Stimulated activated CD8-positive, alpha-beta memory T cell treated with anti-CD3 and anti-CD28 coated beads, Interleukin-7, amount 100 ng/mL, for 48 hours (primary cell): ENCODE results near the gene FTSJ1.
"Not testable (repeated sequence)": the region's sequence is repeated elsewhere in the genome, so short reads cannot be mapped to it uniquely, and the experiment has no call there.

Experiments used
- DNase-seq, 2 donors: peaks; one replicate each; pipeline ENCODE4 v3.0.0-alpha.2; 2020; ENCODE audit warnings: low read depth in 1 of 2; ENCODE audit errors: extremely low read depth in 1 of 2

FTSJ1 gene

DNA sequence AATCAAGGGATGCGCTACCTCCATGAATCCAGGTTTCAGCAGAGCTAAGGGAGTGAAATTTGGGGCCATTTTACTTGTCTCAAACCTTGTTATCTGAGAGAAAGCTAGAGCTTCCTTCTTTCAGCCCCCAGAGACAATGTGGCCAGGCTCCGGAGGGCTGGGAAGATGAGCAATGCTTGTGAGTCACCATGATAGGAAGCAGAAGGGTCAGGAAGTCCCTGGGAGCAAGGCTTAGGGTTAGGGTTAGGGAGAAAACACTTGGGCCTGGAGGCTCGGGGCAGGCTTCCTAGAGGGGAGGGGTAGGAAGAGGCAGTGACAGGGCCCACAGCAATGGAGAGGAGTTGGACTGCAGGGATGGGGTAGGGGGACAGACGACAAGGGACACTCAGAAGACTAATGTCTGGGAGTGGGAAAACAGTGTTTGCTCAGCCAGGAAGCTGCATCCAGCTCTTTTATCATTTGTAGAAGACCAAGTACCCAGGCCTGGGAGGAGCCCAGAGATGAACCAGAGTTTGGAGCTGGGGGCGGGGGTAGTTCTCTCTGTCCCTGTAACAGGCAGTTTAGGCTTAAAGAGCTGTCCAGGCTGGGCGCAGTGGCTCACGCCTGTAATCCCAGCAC is 16.4 kb downstream of the FTSJ1 start:
- DNase-seq, result no peak

DNA sequence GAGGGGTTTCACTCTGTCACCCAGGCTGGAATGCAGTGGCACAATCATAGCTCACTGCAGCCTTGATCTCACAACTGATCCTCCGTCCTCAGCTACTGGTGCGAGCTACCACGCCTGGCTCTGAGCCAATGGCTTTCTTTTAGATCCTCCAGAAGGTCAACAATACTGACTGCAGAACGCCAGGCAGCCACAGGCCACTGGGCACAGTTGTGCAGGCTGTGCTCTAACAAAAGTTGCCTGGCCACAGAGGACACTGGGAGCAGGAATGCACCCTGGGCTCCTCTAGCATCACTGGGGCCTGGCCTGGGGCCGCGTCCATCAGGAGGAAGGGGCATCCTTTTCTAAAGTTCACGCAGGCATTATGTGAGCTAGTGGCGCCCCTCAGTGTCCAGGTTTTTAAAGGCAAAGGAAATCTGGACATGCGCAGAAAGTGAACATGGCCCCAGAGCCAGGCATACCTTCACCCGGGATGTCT is 17.9 kb downstream of the FTSJ1 start:
- no peak for DNase-seq

DNA sequence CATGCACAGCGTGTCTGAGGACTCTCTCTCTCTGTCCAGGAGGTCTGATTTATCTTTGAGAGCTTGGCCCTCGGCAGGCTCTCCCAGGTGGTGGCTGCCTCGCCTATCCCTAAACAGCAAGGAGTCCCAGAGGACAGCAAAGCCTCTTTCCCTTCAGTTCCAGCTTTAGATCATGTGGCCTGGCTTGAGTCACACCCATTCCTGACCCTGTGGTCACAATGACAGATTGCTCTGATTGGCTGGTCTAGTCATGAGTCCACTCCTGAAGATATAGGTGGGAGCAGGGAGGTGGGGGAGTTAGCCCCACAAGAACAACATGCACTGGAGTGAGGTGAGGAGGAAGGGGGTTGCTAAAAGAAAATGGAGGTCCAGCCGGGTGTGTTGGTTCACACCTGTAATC is 20.7 kb downstream of the FTSJ1 start:
- no peak for DNase-seq

DNA sequence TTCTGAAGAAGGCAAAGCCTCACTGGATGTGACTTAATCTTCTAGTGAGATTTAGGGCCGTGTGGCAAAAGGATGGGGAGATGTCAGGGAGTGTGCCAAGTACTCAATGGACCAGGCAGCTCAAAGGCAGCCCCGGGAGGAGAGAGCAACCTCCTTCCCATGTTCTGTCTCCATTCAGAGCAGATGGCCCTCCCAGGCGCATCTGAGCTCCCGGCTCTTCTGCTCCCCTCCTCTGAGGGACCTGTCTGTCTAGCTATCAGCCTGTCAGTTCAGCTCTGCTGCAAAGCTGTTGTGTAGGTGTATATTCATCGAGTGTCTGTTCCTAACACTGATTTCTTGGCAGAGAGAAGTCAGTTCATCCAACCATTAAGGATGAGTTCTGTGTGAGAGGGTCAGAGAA is 21.9 kb downstream of the FTSJ1 start:
- DNase-seq, result no peak

DNA sequence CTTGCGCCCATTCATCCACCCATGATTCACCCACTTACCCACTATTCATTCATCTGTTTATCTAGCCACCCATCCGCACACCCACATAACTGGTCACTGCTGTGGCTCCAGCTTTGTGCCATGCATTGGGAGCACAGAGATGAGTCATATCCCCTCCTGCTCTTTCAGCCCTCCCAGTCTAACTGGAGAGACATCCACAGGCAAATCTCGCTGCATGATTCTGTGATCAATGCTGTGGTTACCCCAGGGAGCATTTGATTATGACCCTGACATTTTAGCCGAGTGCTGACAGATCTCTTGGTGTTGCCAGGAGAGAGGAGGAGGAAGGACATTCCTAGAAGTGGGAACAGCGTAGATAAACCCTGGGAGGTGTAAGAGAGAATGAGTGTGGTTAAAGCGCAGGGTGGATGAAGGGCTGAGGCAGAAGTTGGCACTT is 22.4 kb downstream of the FTSJ1 start:
- DNase-seq, result no peak

DNA sequence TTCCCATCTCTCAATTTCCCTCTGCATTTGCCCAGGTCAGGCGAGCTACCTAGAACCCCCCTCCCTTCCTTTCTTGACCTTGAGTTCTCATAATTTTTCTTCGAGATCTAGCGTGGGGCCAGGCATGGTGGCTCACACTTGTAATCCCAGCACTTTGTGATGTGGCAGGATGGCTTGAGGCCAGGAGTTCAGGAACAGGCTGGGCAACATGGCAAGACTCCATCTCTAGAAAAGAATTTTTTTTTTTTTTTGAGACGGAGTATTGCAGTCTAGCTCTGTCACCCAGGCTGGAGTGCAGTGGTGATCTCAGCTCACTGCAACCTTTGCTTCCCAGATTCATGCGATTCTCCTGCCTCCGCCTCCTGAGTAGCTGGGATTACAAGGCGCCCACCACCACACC is 28.3 kb downstream of the FTSJ1 start:
- DNase-seq, result no peak

DNA sequence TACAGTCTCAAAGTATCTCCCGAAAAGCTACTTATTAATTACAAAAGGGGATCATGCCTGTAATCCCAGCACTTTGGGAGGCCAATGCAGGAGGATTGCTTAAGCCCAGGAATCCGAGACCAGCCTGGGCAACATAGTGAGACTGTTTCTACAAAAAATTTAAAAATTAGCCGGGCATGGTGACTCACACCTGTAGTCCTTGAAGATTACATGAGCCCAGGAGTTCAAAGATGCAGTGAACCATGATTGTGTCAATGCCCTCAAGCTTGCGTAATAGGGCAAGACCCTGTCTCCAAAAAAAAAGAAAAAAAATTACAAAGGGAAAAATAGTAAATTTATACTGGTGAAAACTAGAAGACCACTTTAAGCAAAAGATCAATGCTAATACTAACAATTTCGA is 29.5 kb downstream of the FTSJ1 start:
- no peak for DNase-seq

DNA sequence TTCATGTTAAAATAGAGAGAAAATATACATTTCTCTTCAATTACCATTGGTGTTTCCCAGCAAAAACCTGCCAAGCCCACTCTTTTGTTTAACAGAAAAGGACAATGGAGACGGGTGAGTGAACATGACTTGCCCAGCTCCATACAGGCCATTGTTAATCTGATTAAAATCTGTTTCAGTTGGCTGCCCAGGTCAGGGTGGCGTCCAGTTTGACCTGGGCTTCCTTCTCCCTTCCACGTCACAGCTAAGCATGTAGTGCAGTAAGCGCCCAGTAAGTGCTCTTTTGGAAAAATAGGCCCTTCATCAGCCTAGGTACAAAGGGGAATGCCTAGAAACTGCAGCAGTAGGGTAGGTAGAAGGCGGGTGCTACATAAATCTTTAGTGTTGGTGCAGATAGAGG is 31.2 kb downstream of the FTSJ1 start:
- DNase-seq, result no peak

DNA sequence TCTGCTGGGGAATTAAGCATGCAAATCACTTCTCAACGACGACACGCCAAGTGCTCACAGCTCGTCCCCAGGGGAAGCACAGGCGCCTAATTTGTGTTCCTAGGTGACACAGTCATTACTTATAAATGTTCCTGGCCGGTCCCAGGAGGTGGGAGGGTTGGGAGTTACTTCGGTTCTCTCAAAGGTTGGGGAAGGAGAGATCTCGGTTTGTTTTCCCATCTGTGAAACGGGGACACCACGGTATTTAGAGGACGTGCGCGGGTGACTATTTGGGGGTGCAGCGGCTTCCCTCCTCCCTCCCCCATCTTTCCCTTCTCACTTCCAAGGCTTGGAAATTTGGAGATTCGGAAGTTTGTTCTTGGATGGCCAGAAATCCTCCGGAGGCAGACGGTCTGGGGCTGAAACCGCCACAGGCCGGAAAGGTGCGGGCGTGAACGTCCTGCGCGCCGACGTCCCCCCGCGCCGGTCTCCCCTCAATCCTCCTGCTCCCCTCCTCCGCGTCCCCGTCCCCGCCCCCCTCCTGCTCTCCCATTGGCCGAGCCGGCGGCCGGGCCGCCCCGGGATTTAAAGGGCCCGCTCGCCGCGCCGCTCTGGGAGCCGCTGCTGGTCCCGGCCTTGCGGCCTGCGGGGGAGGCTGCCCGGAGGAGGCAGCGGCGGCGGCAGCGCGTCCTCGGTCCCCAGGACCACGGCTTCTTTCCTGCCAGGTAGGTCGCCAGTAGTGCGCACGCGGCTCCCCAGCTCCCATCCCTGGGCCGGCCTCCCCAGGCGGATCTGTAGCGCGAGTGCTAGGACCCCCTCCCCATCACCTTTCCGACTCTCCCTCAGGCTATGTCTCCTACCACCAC is 32.6 kb downstream of the FTSJ1 start, which contains the start of gene PORCN:
TSS of gene PORCN (plus strand) at position 593 of the 845 bp plus-strand sequence. CDS start 829 bp downstream, outside the sequence.
- DNase-seq, result peak; percentile 54 to 74

DNA sequence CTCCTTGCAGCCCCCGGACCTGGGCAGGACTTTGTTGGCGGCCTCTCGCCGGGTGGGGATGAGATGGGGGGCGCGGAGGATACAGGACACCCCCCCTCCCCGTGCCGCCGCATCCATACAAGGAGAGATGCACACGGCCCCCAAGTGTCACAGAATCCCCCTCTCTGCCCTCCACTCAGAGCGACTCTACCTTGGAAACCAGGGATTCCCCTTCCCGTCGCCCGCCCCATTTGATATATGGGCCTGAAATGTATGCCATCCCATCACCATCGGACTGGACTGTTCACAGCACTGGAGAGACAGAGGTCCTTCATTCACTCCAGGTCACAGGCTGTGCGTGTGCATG is 33.2 kb downstream of the FTSJ1 start:
- no peak for DNase-seq

DNA sequence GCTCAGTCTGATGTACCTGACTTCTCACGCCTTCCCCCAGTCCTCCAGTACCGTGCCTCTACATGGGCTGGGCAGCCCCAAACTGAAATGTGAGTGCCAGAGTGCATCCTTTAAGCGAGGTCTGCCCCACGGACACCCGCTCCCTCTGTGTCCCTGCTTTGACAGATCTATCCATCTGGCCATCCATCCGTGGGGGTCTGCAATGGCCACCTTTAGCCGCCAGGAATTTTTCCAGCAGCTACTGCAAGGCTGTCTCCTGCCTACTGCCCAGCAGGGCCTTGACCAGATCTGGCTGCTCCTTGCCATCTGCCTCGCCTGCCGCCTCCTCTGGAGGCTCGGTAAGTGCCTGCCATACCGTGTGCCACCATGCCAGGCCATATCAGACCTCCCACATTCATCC is 33.6 kb downstream of the FTSJ1 start:
- DNase-seq, result no peak

DNA sequence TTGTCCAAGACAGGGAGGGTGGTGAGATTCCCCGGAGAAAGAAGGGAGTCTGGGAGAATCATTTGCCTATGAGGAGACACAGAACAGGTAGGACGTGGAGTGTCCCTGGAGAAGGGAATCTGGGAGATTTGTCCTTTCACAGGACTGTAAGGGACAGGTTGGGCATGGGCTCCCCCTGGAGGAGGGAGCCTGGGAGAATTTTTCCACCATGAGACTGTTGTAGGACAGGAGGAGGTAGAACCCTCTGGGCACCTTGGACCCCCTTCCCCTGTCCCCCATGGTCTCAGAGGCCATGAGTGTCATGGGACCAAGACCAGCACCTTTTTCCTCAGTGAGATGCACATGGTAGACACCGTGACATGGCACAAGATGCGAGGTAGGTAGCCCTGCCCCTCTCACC is 35.6 kb downstream of the FTSJ1 start:
- DNase-seq, result no peak

DNA sequence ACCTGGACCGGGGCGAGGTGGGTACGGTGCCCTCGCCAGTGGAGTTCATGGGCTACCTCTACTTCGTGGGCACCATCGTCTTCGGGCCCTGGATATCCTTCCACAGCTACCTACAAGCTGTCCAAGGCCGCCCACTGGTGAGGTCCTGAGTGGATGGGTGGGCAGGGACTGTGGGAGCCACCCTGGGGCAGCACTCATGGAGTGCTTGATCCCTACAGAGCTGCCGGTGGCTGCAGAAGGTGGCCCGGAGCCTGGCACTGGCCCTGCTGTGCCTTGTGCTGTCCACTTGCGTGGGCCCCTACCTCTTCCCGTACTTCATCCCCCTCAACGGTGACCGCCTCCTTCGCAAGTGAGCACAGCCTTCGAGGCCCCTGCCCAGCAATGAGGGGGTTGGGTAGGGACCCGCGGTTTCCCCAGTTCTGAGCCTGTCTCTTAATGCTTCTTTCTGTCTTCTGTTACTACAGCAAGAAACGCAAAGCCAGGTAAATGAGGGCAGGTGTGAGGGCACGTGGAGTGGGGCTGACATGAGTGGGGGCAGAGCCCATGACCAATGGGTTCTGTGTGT is 36.5 kb downstream of the FTSJ1 start:
- no peak for DNase-seq

DNA sequence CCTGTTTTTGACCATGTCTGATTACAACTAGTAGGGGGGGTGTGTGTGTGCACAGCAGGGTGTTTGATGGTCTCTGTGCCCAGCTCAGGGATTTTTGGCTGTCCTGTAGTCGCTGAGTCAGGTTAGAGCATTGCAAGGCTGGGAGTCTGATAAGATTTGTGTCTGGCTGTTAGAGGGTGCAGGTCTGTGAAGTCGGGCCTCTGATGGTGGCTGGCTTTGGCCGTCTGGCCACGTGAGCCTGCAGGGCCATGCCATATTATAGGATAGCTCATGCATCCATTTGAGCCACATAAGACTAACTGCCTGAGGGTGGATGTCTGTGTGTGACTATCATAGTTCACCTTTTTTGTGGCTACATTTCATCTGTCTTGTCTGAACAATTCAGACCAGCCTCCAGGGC is 37.7 kb downstream of the FTSJ1 start:
- no peak for DNase-seq

DNA sequence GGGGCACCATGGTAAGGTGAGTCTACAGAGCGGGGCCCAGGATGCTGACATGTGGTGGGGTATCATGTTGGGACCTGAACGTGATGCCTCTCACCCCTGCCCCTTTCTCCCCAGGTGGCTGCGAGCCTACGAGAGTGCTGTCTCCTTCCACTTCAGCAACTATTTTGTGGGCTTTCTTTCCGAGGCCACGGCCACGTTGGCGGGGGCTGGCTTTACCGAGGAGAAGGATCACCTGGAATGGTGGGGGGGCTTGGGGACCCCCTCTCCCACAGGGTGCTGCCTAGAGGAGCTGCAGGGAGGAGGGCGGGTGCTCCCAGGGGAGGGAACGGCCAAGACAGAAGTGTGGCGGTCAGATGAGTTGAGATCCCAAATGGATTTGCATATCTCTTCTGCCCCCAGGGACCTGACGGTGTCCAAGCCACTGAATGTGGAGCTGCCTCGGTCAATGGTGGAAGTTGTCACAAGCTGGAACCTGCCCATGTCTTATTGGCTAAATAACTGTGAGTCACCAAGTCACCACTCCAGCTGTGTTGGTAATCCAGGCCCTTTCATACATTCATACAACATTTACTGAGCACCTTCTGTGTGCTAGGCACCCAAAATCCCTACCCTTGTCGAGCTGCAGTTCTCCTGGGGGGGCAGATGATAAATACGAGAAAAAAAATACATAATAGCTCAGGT is 38.3 kb downstream of the FTSJ1 start:
- DNase-seq, result no peak

DNA sequence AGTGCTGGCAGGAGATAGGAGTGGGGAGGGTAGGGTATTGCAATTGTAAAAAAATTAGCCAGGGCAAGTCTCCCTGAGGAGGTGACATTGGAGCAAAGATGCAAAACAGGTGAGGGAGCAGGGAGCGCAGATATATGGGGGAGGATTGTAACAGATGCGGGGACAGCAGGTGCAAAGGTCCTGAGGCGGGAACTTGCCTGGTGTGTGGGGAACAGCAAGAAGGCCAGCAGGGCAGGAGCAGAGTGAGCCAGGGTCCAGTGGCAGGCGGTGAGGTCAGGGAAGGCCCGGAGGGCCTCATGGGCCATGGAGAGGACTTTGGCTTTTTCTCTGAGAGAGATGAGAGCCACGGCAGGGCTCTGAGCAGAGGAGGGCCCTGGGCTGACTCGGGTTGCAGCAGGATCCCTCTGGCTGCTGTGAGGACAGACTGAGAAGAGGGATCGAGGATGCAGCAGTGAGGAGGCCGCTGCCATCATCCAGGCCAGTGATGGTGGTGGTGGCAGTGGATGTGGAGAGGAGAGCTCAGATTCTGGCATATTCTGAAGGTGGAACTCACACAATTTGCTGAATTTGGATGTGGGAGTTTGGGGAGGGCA is 39.0 kb downstream of the FTSJ1 start:
- DNase-seq, result no peak

DNA sequence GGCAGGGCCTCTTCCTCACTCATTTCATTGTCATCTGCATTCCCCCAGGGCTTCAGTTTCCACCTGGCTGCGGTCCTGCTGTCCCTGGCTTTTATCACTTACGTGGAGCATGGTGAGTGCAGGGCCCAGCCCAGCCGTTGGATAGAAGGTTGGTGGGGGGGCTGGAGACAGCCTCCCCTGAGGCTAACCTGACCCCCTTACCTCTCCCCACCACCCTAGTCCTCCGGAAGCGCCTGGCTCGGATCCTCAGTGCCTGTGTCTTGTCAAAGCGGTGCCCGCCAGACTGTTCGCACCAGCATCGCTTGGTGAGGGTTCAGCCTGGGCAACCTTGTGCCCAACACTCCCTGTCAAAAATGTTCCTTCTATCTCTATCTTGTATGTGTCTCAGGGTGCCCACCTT is 39.8 kb downstream of the FTSJ1 start:
- DNase-seq, result no peak

DNA sequence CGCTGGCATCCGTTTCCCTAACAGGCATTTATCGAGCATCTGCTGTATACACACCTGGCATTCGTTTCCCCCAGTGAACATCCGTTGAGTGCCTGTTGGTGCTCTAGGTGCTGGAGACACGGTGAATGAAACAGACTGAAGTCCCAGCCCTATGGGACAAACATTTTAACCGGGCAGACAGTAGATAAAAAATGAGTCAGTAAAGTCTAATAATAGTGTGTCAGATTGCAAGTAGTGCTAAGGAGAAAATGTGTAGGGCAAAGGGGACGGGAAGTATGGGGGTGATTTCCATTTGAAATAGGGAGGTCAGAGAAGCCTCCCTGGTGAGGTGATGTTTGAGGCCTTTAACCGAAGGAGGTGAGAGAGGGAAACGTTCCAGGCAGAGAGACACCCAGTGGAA is 40.3 kb downstream of the FTSJ1 start:
- DNase-seq, result no peak

DNA sequence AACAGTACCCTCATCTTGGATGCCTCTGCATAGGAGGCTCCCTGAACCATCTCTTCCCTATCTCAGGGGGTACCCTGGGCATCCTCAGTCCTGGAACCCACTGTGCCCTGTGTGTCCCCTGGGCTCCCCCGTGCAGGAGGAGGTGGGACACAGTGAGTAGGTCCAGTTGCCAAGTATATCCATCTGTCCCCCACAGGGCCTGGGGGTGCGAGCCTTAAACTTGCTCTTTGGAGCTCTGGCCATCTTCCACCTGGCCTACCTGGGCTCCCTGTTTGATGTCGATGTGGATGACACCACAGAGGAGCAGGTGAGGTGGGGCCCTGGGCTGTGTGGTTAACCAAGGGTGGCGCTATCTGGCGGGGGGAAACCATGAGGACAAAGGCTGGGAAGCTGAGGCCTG is 41.0 kb downstream of the FTSJ1 start:
- no peak for DNase-seq

DNA sequence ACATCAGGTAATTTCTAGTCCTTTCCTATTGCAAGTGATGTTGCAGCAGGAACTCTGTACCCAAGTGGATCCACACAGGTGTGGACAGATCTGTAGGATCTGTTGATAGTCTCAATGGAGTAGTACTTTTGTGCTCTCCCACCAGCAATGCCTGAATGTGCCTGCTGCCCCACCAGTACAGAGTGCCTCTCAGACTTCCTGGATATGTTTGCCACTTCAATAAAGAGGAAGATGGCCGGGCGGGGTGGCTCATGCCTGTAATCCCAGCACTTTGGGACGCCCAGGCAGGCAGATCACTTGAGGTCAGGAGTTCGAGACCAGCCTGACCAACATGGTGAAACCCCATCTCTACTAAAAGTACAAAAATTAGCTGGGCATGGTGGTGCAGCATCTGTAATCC is 43.5 kb downstream of the FTSJ1 start:
- not testable (repeated sequence) for DNase-seq

DNA sequence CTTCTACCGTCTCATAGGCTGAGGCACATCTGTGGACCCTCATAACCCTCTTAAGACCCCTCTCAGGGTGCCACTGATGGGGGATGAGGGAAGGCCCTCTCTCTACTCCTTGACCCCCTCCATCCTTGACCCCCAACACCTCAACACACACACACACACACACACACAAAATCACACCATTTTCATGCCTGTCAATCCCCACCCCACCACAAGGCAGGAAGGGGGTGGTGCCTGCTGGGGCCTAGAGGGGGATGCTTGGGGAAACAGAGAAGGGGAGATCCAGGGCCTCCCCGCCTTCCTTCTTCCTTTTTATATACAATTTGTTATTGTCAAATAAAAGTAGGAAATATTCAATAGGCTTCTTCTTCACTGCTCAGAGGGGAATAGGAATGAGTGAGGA is 44.5 kb downstream of the FTSJ1 start:
- DNase-seq, result no peak
